ENCODE results near the gene CNTN3. TPM values are rescaled to one million over a fixed set of nuclear protein-coding genes. Genes with fewer than 3 reads are reported as not detected.

The CNTN3 gene
- total RNA-seq, 1 experiment from 2014 or later, result not detected

GRCh38 chr3:74613060-74613459 lies 1.4 kb downstream of the CNTN3 start:
- no peaks in the 10 kb centered on the region for H3K36me3 ChIP-seq (ENCODE audit: control insufficient read depth in 1 of 2, insufficient read depth in 2 of 2, low read length in 2 of 2)
- ATAC-seq (no peak), DNase-seq (ENCODE audit: low read depth, low spot score) (no peak)
- H3K4me3 ChIP-seq (replicated peaks in 1 of 2; ENCODE audit: low read depth in 1 of 2, low read length in 2 of 2), result no peak overlapping the region
- no peaks in the 10 kb centered on the region for H4K20me1 ChIP-seq (ENCODE audit: insufficient read depth)
- peaks cover 0 to 16% of the 10 kb centered on the region in 2 experiments; a peak in 2 of 4 replicates for H3K9me3 ChIP-seq (ENCODE audit: control insufficient read depth in 1 of 2, insufficient read depth in 1 of 2, low read depth in 1 of 2, low read length in 2 of 2)
- H3K4me1 ChIP-seq (ENCODE audit: control insufficient read depth in 1 of 2, insufficient read depth in 2 of 2, low read length in 2 of 2), result no peaks in the 10 kb centered on the region
- no peak overlapping the region for H3K4me2 ChIP-seq (ENCODE audit: low read length)
- H3K9ac ChIP-seq (ENCODE audit: low read length), result no peak overlapping the region
- BruUV-seq (replicated peaks), result no TSS peak
- TF ChIP-seq MAX (IDR thresholded peaks at IDR 0.05) (no peak), SP1 (IDR thresholded peaks at IDR 0.05; ENCODE audit: low read depth) (no peak), POLR2AphosphoS5 (IDR thresholded peaks at IDR 0.05; ENCODE audit: low read depth, low read length) (no peak), ZFX (IDR thresholded peaks at IDR 0.05) (no peak)
- TF ChIP-seq, protein P1, sequence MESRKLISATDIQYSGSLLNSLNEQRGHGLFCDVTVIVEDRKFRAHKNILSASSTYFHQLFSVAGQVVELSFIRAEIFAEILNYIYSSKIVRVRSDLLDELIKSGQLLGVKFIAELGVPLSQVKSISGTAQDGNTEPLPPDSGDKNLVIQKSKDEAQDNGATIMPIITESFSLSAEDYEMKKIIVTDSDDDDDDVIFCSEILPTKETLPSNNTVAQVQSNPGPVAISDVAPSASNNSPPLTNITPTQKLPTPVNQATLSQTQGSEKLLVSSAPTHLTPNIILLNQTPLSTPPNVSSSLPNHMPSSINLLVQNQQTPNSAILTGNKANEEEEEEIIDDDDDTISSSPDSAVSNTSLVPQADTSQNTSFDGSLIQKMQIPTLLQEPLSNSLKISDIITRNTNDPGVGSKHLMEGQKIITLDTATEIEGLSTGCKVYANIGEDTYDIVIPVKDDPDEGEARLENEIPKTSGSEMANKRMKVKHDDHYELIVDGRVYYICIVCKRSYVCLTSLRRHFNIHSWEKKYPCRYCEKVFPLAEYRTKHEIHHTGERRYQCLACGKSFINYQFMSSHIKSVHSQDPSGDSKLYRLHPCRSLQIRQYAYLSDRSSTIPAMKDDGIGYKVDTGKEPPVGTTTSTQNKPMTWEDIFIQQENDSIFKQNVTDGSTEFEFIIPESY (IDR thresholded peaks at IDR 0.05; ENCODE audit: extremely low read depth, insufficient replicate concordance, low read length), result no peak
- TF ChIP-seq, protein P2, sequence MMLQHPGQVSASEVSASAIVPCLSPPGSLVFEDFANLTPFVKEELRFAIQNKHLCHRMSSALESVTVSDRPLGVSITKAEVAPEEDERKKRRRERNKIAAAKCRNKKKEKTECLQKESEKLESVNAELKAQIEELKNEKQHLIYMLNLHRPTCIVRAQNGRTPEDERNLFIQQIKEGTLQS (IDR thresholded peaks at IDR 0.05), result no peak
- RAD21 ChIA-PET (ENCODE audit: low non-redundant PET in 1 of 2, low total read pairs in 2 of 2, uncharacterized antibody in 2 of 2, unreplicated experiment in 2 of 2), result no interaction called here
- intact Hi-C loops (cut with micrococcal nuclease), result no loop called here
- no peaks in the 10 kb centered on the region for H3K79me2 ChIP-seq (ENCODE audit: insufficient read depth, low read length)
- H3K9me2 ChIP-seq (ENCODE audit: insufficient read depth), result no peaks in the 10 kb centered on the region
- H2AFZ ChIP-seq (ENCODE audit: low read depth, low read length, poor library complexity, severe bottlenecking), result no peak overlapping the region
- CTCF ChIA-PET, result no interaction called here
- H3K27me3 ChIP-seq (ENCODE audit: insufficient read depth, low read length), result no peaks in the 10 kb centered on the region
- POLR2A ChIA-PET, result no interaction called here
- no peak overlapping the region for H3K27ac ChIP-seq (ENCODE audit: low read depth, low read length)

- H3K4me1 ChIP-seq (ENCODE audit: control insufficient read depth in 1 of 2, insufficient read depth in 2 of 2, low read length in 2 of 2), result no peaks in the 10 kb centered on the region
- H3K27ac ChIP-seq (ENCODE audit: low read depth, low read length), result no peak overlapping the region
- H3K79me2 ChIP-seq (ENCODE audit: insufficient read depth, low read length), result no peaks in the 10 kb centered on the region
- no peak overlapping the region for H3K4me3 ChIP-seq (replicated peaks in 1 of 2; ENCODE audit: low read depth in 1 of 2, low read length in 2 of 2)
- BruUV-seq (replicated peaks), result no TSS peak
- POLR2A ChIA-PET, result no interaction called here
- H2AFZ ChIP-seq (ENCODE audit: low read depth, low read length, poor library complexity, severe bottlenecking), result no peak overlapping the region
- RAD21 ChIA-PET (ENCODE audit: low non-redundant PET in 1 of 2, low total read pairs in 2 of 2, uncharacterized antibody in 2 of 2, unreplicated experiment in 2 of 2), result no interaction called here
- H3K9me2 ChIP-seq (ENCODE audit: insufficient read depth), result no peaks in the 10 kb centered on the region
- DNase-seq (ENCODE audit: low read depth, low spot score), result no peak
- CTCF ChIA-PET, result no interaction called here
- H3K4me2 ChIP-seq (ENCODE audit: low read length), result no peak overlapping the region
- no peak for ATAC-seq
- no peaks in the 10 kb centered on the region for H3K27me3 ChIP-seq (ENCODE audit: insufficient read depth, low read length)
- intact Hi-C loops (cut with micrococcal nuclease), result no loop called here
- H3K9ac ChIP-seq (ENCODE audit: low read length), result no peak overlapping the region
- H4K20me1 ChIP-seq (ENCODE audit: insufficient read depth), result no peaks in the 10 kb centered on the region
- no peaks in the 10 kb centered on the region for H3K36me3 ChIP-seq (ENCODE audit: control insufficient read depth in 1 of 2, insufficient read depth in 2 of 2, low read length in 2 of 2)
- H3K9me3 ChIP-seq (ENCODE audit: control insufficient read depth in 1 of 2, insufficient read depth in 1 of 2, low read depth in 1 of 2, low read length in 2 of 2), result peaks cover 0 to 25% of the 10 kb centered on the region in 2 experiments; a peak in 2 of 4 replicates
- TF ChIP-seq SIN3A (IDR thresholded peaks at IDR 0.05; ENCODE audit: low read depth) (no peak), CBX3 (IDR thresholded peaks at IDR 0.05; ENCODE audit: low read depth) (no peak), YY1 (IDR thresholded peaks at IDR 0.05; ENCODE audit: extremely low read depth, insufficient replicate concordance, low read depth, low read length) (no peak), ZNF274 (IDR thresholded peaks at IDR 0.05; ENCODE audit: low read depth, low read length) (no peak), JUND (IDR thresholded peaks at IDR 0.05) (no peak), EGR1 (IDR thresholded peaks at IDR 0.05; ENCODE audit: low read depth) (no peak), FOSL1 (IDR thresholded peaks at IDR 0.05; ENCODE audit: low read depth) (no peak), SRF (IDR thresholded peaks at IDR 0.05; ENCODE audit: low read depth) (no peak), SP1 (IDR thresholded peaks at IDR 0.05; ENCODE audit: low read depth) (no peak), TCF7L2 (IDR thresholded peaks at IDR 0.05; ENCODE audit: borderline replicate concordance, extremely low read depth, insufficient read depth, insufficient read length) (no peak)
- TF ChIP-seq, protein P3, sequence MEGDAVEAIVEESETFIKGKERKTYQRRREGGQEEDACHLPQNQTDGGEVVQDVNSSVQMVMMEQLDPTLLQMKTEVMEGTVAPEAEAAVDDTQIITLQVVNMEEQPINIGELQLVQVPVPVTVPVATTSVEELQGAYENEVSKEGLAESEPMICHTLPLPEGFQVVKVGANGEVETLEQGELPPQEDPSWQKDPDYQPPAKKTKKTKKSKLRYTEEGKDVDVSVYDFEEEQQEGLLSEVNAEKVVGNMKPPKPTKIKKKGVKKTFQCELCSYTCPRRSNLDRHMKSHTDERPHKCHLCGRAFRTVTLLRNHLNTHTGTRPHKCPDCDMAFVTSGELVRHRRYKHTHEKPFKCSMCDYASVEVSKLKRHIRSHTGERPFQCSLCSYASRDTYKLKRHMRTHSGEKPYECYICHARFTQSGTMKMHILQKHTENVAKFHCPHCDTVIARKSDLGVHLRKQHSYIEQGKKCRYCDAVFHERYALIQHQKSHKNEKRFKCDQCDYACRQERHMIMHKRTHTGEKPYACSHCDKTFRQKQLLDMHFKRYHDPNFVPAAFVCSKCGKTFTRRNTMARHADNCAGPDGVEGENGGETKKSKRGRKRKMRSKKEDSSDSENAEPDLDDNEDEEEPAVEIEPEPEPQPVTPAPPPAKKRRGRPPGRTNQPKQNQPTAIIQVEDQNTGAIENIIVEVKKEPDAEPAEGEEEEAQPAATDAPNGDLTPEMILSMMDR (IDR thresholded peaks at IDR 0.05 in 2 of 3, conservative IDR thresholded peaks at IDR 0.05 in 1 of 3; ENCODE audit: borderline replicate concordance in 1 of 3, insufficient read depth in 1 of 3, low read depth in 2 of 3, low read length in 2 of 3), result no peak
These were observed 3.3 kb downstream of the CNTN3 start for GRCh38 chr3:74611206-74611605.
